Activated CD4-positive, CD25-positive, alpha-beta regulatory T cell treated with anti-CD3 and anti-CD28 coated beads, Interleukin-2, amount 50 U/mL, for 72 hours (primary cell): ENCODE results near the gene STON1.
"Not testable (repeated sequence)": the region's sequence is repeated elsewhere in the genome, so short reads cannot be mapped to it uniquely, and the experiment has no call there.

ENCODE experiments used
- DNase-seq: peaks from one replicate; pipeline ENCODE4 v3.0.0; 2021

STON1 gene

GRCh38 chr2:48620604-48621003 is 90.7 kb downstream of the STON1 start:
- DNase-seq, result no peak

- not testable (repeated sequence) for DNase-seq
Measured at GRCh38 chr2:48622691-48623090, 92.7 kb downstream of the STON1 start.

GRCh38 chr2:48624696-48625095 is 94.7 kb downstream of the STON1 start:
- no peak for DNase-seq

GRCh38 chr2:48626047-48626446 is 96.1 kb downstream of the STON1 start:
- DNase-seq, result no peak

- no peak for DNase-seq
Measured at GRCh38 chr2:48633143-48633542, 103.2 kb downstream of the STON1 start.

- no peak for DNase-seq
Measured at GRCh38 chr2:48635786-48636185, 105.8 kb downstream of the STON1 start.

- DNase-seq, result no peak
Measured at GRCh38 chr2:48638261-48638660, 108.3 kb downstream of the STON1 start.
